ENCODE measurements around the gene RASGRP1. TPM values are rescaled to one million over a fixed set of nuclear protein-coding genes. Genes with fewer than 3 reads are reported as not detected.

RASGRP1 gene
- total RNA-seq, 4 donors from 2014 or later = 14.4 to 25.9 (median 18.1) TPM

DNA sequence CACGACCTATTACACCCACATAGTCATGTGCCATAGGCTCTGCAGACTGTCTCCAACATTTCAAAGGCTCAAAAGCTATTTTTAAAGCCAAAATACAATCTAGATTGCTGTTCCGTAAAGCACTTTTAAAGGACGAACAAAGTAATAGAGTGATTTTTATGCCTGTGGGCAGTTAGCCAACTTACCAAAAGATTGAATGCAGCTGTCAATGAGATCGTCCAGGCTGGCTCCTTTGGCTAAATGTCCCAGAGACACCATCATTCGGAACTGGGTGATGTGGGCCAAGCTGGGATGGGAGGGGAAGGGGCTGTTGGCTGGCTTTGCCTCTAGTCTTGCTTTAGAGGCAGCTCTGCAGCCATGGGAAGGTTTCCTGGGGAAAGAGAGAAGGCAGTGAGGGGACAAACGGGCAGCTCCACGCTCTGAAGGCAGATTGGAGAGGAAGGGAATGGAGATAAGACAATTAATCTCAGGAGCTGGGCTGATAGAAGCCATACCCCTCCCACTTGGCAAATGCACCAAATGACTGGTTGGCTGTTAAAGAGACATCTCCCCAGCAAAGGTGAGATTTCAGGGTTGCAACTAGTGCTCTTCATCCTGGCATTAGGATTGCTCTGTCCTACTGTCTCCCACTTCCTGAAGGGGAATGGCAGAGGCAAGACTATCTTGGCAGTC is 4.8 kb downstream of the RASGRP1 start:
- Histone ChIP-seq H3K4me1 (peaks cover 11% of the 10 kb centered on the region), H3K27ac (no peak overlapping the region), H3K4me3 (no peak overlapping the region), H3K27me3 (peaks cover 30% of the 10 kb centered on the region), H3K9me3 (no peaks in the 10 kb centered on the region), H3K36me3 (no peaks in the 10 kb centered on the region)
- 21% methylated on average over 7 of the region's 7 CpGs for WGBS
- no peak for DNase-seq (ENCODE audit: low spot score in 2 of 2)
- TF ChIP-seq POLR2AphosphoS5 (IDR thresholded peaks at IDR 0.05) (no peak), POLR2A (IDR thresholded peaks at IDR 0.05) (no peak), EP300 (IDR thresholded peaks at IDR 0.05) (no peak)
- TF ChIP-seq, protein P1, sequence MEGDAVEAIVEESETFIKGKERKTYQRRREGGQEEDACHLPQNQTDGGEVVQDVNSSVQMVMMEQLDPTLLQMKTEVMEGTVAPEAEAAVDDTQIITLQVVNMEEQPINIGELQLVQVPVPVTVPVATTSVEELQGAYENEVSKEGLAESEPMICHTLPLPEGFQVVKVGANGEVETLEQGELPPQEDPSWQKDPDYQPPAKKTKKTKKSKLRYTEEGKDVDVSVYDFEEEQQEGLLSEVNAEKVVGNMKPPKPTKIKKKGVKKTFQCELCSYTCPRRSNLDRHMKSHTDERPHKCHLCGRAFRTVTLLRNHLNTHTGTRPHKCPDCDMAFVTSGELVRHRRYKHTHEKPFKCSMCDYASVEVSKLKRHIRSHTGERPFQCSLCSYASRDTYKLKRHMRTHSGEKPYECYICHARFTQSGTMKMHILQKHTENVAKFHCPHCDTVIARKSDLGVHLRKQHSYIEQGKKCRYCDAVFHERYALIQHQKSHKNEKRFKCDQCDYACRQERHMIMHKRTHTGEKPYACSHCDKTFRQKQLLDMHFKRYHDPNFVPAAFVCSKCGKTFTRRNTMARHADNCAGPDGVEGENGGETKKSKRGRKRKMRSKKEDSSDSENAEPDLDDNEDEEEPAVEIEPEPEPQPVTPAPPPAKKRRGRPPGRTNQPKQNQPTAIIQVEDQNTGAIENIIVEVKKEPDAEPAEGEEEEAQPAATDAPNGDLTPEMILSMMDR (IDR thresholded peaks at IDR 0.05) = no peak

DNA sequence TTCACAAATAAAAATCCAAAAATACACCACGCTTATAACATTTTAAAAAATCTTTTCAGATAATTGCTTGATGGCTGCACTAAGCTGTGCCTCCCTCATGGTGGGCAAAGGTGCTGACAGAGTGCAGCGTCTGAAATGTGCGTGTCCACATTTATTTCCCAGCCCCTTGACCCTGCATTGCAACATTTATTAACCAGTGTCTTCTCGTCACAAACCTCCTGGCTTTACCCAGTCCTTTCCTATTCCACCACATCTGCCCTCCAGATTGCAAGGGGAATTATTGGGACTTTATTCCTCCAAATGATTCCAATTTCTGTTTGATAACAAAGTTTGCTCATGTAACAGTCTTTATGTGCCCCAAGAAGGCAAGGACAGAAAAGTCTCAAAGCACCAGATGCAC is 5.5 kb downstream of the RASGRP1 start:
- 68% methylated on average over 4 of the region's 4 CpGs for WGBS
- Histone ChIP-seq H3K36me3 (no peaks in the 10 kb centered on the region), H3K9me3 (no peaks in the 10 kb centered on the region), H3K4me1 (peaks cover 6% of the 10 kb centered on the region), H3K4me3 (no peak overlapping the region), H3K27ac (no peak overlapping the region), H3K27me3 (peaks cover 24% of the 10 kb centered on the region)
- no peak for DNase-seq (ENCODE audit: low spot score in 2 of 2)
- TF ChIP-seq EP300 (IDR thresholded peaks at IDR 0.05) = no peak
- no peak for TF ChIP-seq POLR2A (IDR thresholded peaks at IDR 0.05)

- no peaks in the 10 kb centered on the region for H3K36me3 ChIP-seq
- no peak for TF ChIP-seq EP300 (IDR thresholded peaks at IDR 0.05)
- no peak for TF ChIP-seq POLR2AphosphoS5 (IDR thresholded peaks at IDR 0.05)
- TF ChIP-seq POLR2A (IDR thresholded peaks at IDR 0.05) = no peak
- peaks cover 18% of the 10 kb centered on the region for H3K27me3 ChIP-seq
- no peak for DNase-seq (ENCODE audit: low spot score in 2 of 2)
- 81% methylated on average over 6 of the region's 6 CpGs for WGBS
- no peak overlapping the region for H3K4me3 ChIP-seq
- no peaks in the 10 kb centered on the region for H3K9me3 ChIP-seq
- no peak overlapping the region for H3K27ac ChIP-seq
- no peaks in the 10 kb centered on the region for H3K4me1 ChIP-seq
These were observed 6.1 kb downstream of the RASGRP1 start for GRCh38 chr15:38558372-38559059.

DNA sequence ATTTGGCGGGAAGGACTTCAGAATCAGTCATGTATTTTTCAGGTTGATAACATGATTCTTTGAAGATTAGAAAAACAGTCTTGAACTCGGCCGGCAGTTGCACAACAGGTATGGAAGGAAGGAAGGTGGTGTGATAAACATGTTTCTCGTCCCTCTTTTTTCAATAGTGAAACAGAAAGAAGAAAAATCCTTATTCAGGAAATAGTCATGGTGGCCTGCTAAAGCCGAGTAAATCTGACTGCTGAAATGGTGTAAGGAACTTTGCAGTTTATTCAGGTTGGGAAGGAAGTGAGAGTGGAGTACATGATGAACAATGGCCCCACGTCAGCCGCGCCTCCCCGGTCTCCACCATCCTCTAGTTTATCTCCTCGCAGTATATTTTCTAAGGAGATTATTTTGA is 6.7 kb downstream of the RASGRP1 start:
- Histone ChIP-seq H3K4me1 (no peaks in the 10 kb centered on the region), H3K27ac (no peak overlapping the region), H3K27me3 (peaks cover 14% of the 10 kb centered on the region), H3K36me3 (no peaks in the 10 kb centered on the region), H3K9me3 (no peaks in the 10 kb centered on the region), H3K4me3 (no peak overlapping the region)
- DNase-seq (ENCODE audit: low spot score in 2 of 2) = no peak
- TF ChIP-seq, protein P1 (IDR thresholded peaks at IDR 0.05) = no peak
- TF ChIP-seq POLR2A (IDR thresholded peaks at IDR 0.05) = no peak
- TF ChIP-seq POLR2AphosphoS5 (IDR thresholded peaks at IDR 0.05) = no peak
- TF ChIP-seq EP300 (IDR thresholded peaks at IDR 0.05) = no peak
- WGBS = 73% methylated on average over 10 of the region's 10 CpGs

GRCh38 chr15:38555686-38556334 is 8.8 kb downstream of the RASGRP1 start:
- no peaks in the 10 kb centered on the region for H3K4me1 ChIP-seq
- H3K36me3 ChIP-seq = no peaks in the 10 kb centered on the region
- WGBS = 82% methylated on average over 5 of the region's 5 CpGs
- H3K27me3 ChIP-seq = peaks cover 5% of the 10 kb centered on the region
- TF ChIP-seq EP300 (IDR thresholded peaks at IDR 0.05) = no peak
- H3K27ac ChIP-seq = no peak overlapping the region
- DNase-seq (ENCODE audit: low spot score in 2 of 2) = no peak
- no peaks in the 10 kb centered on the region for H3K9me3 ChIP-seq
- no peak overlapping the region for H3K4me3 ChIP-seq

DNA sequence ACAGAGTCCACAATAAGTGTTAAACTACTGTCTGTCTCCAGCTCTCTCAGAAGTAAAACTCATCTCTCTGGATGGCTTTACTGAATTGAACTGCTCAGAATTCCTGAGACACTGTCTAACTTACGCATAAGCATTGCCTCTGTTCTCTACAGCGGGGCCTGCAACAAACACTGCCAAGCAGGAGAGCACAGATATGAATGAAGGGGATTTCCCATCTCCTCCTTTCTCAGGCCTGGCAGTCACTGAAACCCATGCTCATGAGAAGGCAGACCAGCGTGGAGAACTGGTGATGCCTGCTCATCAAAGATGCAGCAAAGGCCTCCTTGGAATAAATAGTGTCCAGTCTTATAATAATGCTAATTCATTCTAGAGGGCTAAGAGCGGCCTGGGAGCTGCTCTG is 10.3 kb downstream of the RASGRP1 start:
- Histone ChIP-seq H3K27ac (no peak overlapping the region), H3K4me1 (no peaks in the 10 kb centered on the region), H3K9me3 (no peaks in the 10 kb centered on the region), H3K4me3 (no peak overlapping the region), H3K36me3 (no peaks in the 10 kb centered on the region), H3K27me3 (no peaks in the 10 kb centered on the region)
- no peak for DNase-seq (ENCODE audit: low spot score in 2 of 2)
- 63% methylated on average over 4 of the region's 4 CpGs for WGBS
- no peak for TF ChIP-seq POLR2A (IDR thresholded peaks at IDR 0.05)
- TF ChIP-seq, protein P1 (IDR thresholded peaks at IDR 0.05) = no peak

Measured in suprapubic skin (tissue), 4 donors.